Endothelial cell of umbilical vein (primary cell): ENCODE results near the gene MYO9B. TPM values are rescaled to one million over a fixed set of nuclear protein-coding genes. Genes with fewer than 3 reads are reported as not detected.

Source experiments
- BruUV-seq: library from RNA; stranded (reverse); fragments of 400-500 nt; replicated peaks from 2 replicates; lab custom pipeline; 2021; lab: Mats Ljungman, UMichigan
- CTCF ChIA-PET: fragments of 300-600, 350-600 bp; sonication (Branson Sonifier 250); formaldehyde crosslinking; loops from one replicate; lab custom pipeline; 2021; ENCODE audit warnings: antibody characterized with exemption, inconsistent platforms; lab: Charles Lee
- POLR2A ChIA-PET: fragments of 300-600, 350-600 bp; sonication (Branson Sonifier 250); formaldehyde crosslinking; loops from one replicate; lab custom pipeline; 2021; ENCODE audit warnings: antibody characterized with exemption, inconsistent platforms; lab: Charles Lee
- DNase-seq: peaks from one replicate; pipeline ENCODE4 v3.0.0-alpha.2; 2011; ENCODE audit warnings: low read depth, low spot score
- FAIRE-seq: peaks from 2 replicates; lab custom pipeline; 2011; peaks lifted over from hg19 to GRCh38; lab: Jason Lieb, UNC
- H2AFZ ChIP-seq: 2 replicates; pipeline ENCODE4 v1.6.0; 2012; ENCODE audit warnings: low read depth, low read length, control low read depth, inconsistent platforms
- H3K27ac ChIP-seq: 2 replicates; pipeline ENCODE4 v1.5.1; 2011; ENCODE audit warnings: low read depth, mild to moderate bottlenecking, control low read depth, low read length, moderate library complexity; ENCODE audit not compliant: insufficient read depth
- H3K27me3 ChIP-seq, 2 experiments: 2 replicates each; pipeline versions ENCODE4 v1.6.0 to v1.6.1; 2011; ENCODE audit warnings: low read length in 2 of 2, mixed read lengths in 1 of 2; ENCODE audit not compliant: control insufficient read depth in 2 of 2, insufficient read depth in 2 of 2
- H3K36me3 ChIP-seq, 2 experiments: 2 replicates in 1 of 2; 3 replicates in 1 of 2; pipeline ENCODE4 v1.5.1; 2011; ENCODE audit warnings: low read length in 2 of 2, mild to moderate bottlenecking in 1 of 2, moderate library complexity in 1 of 2; ENCODE audit not compliant: control insufficient read depth in 2 of 2, insufficient read depth in 2 of 2; ENCODE audit errors: extremely low read depth in 1 of 2
- H3K4me1 ChIP-seq: 3 replicates; pipeline ENCODE4 v1.5.1; 2011; ENCODE audit warnings: mild to moderate bottlenecking, low read length; ENCODE audit not compliant: control insufficient read depth, insufficient read depth; ENCODE audit errors: extremely low read depth
- H3K4me2 ChIP-seq: 2 replicates; pipeline ENCODE4 v1.6.1; 2011; ENCODE audit warnings: low read length, control low read depth, mixed read lengths; ENCODE audit not compliant: insufficient read depth
- H3K4me3 ChIP-seq, 3 experiments: fragments of 200-600 bp in 1 of 3; sonication (generic), shearing (Covaris generic) in 1 of 3; replicated peaks in 1 of 3; 2 replicates each; pipeline ENCODE4 v1.5.1; 2011 to 2016; ENCODE audit warnings: control low read depth in 3 of 3, low read length in 3 of 3, mild to moderate bottlenecking in 2 of 3, inconsistent platforms in 1 of 3, low read depth in 1 of 3, moderate library complexity in 1 of 3; ENCODE audit not compliant: insufficient read depth in 1 of 3
- H3K79me2 ChIP-seq: 2 replicates; pipeline ENCODE4 v1.6.0; 2012; ENCODE audit warnings: low read length, inconsistent platforms; ENCODE audit not compliant: control insufficient read depth, insufficient read depth
- H3K9ac ChIP-seq: replicated peaks from 2 replicates; pipeline ENCODE3; 2011; ENCODE audit warnings: low read length, control low read depth; ENCODE audit not compliant: insufficient read depth; ENCODE audit errors: extremely low read depth
- H3K9me1 ChIP-seq: replicated peaks from 3 replicates; pipeline ENCODE4 v1.6.0; 2011; ENCODE audit warnings: mild to moderate bottlenecking, low read length; ENCODE audit not compliant: control insufficient read depth, insufficient read depth; ENCODE audit errors: extremely low read depth
- H3K9me3 ChIP-seq: replicated peaks from 2 replicates; pipeline ENCODE4 v1.5.1; 2012; ENCODE audit warnings: low read length, inconsistent platforms; ENCODE audit not compliant: control insufficient read depth, insufficient read depth
- H4K20me1 ChIP-seq: replicated peaks from 2 replicates; pipeline ENCODE3; 2011; ENCODE audit warnings: mild to moderate bottlenecking, low read length; ENCODE audit not compliant: control insufficient read depth, insufficient read depth; ENCODE audit errors: extremely low read depth
- CTCF ChIP-seq, 2 donors: IDR thresholded peaks; 1 replicate in 1 of 2; 2 replicates in 1 of 2; pipeline ENCODE4 v1.5.1; 2011; ENCODE audit warnings: low read length in 2 of 2, mild to moderate bottlenecking in 2 of 2, moderate library complexity in 2 of 2, control low read depth in 1 of 2, inconsistent platforms in 1 of 2, low read depth in 1 of 2; ENCODE audit not compliant: insufficient read depth in 1 of 2; ENCODE audit errors: extremely low read depth in 1 of 2
- EZH2 ChIP-seq: IDR thresholded peaks from 2 replicates; pipeline ENCODE4 v1.6.1; 2012; ENCODE audit warnings: borderline replicate concordance, low read depth, mild to moderate bottlenecking, moderate library complexity, low read length, inconsistent platforms; ENCODE audit not compliant: severe bottlenecking
- FOS ChIP-seq: IDR thresholded peaks from 2 replicates; pipeline ENCODE4 v1.6.1; 2011; ENCODE audit warnings: mild to moderate bottlenecking, low read length, moderate library complexity, borderline replicate concordance; ENCODE audit not compliant: insufficient read depth
- GATA2 ChIP-seq: IDR thresholded peaks from 2 replicates; pipeline ENCODE4 v1.7.0; 2011; ENCODE audit warnings: low read depth, mild to moderate bottlenecking, moderate library complexity, mixed read lengths, low read length; ENCODE audit not compliant: insufficient read length, insufficient read depth
- JUN ChIP-seq: IDR thresholded peaks from 2 replicates; pipeline ENCODE4 v1.6.1; 2011; ENCODE audit warnings: borderline replicate concordance, low read depth; ENCODE audit not compliant: insufficient read length, insufficient read depth
- MAX ChIP-seq: IDR thresholded peaks from 2 replicates; pipeline ENCODE4 v1.6.1; 2011; ENCODE audit not compliant: insufficient read depth, insufficient read length
- MYC ChIP-seq: IDR thresholded peaks from one replicate; pipeline ENCODE4 v1.6.1; 2011; ENCODE audit warnings: mild to moderate bottlenecking, low read depth, low read length
- POLR2A ChIP-seq: IDR thresholded peaks from 2 replicates; pipeline ENCODE4 v1.6.1; 2012; ENCODE audit warnings: low read depth, mild to moderate bottlenecking, control low read depth, low read length
- POLR2AphosphoS5 ChIP-seq: IDR thresholded peaks from 2 replicates; pipeline ENCODE4 v1.6.1; 2012; ENCODE audit warnings: low read depth, mild to moderate bottlenecking, control low read depth, low read length, moderate library complexity; ENCODE audit not compliant: insufficient read depth
- dilution Hi-C: fragments of 300-500 bp; cut with MboI; formaldehyde crosslinking; loops from one replicate; pipeline ENCODE4 v1.15.0; 2019; ENCODE audit warnings: low sequenced_read_pairs; ENCODE audit not compliant: extremely low pct_ligation_motif_present
- intact Hi-C: fragments of 100-400 bp; cut with micrococcal nuclease; formaldehyde crosslinking; loops from one replicate; pipeline ENCODE4 v1.10.0; 2022
- polyA plus RNA-seq, 4 experiments: library from polyadenylated mRNA; depleted of rRNA in 3 of 4; stranded (reverse) in 3 of 4; unstranded in 1 of 4; fragments of >200 nt; gene quantifications; 2 replicates each; pipeline versions ENCODE4 v1.2.1 to v1.2.3, GENCODE V29; 2011 to 2012; ENCODE audit warnings: missing spikeins in 1 of 4
- total RNA-seq: library from RNA; stranded (reverse); gene quantifications from 2 replicates; pipeline ENCODE4 v1.2.3, GENCODE V29; 2021

Gene MYO9B
- total and polyA plus RNA-seq, 2 donors (not counting 3 experiments of a cell fraction or from before 2014, with no cell fraction given), result 64.4 to 119 TPM

DNA sequence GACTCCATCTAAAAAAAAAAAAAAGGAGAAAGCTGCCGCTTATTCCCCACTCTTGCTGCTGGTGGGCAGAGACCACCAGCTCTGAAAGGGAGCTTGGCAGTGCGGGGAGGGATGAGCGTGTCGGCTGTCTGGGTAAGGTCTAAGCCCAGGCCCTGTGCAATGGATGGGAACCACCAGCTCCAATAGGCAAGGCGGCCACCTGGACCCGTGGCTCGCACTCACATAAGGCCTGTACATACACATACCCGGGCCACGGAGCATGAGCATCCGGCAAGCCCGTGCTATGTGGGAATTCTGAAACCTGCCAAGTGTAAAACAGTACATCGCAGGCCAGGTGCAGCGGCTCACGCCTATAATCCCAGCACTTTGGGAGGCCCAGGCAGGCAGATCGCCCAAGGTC is 83.0 kb downstream of the MYO9B start:
- no peak overlapping the region for H3K4me3 ChIP-seq
- dilution Hi-C loops, result no loop called here
- no peaks in the 10 kb centered on the region for H4K20me1 ChIP-seq
- no peaks in the 10 kb centered on the region for H3K9me3 ChIP-seq
- BruUV-seq, result no TSS peak
- H3K27ac ChIP-seq, result no peak overlapping the region
- H3K4me2 ChIP-seq, result no peak overlapping the region
- ChIA-PET CTCF (interaction anchor here (1.0 kb wide), 1 partner anchor 77 kb away, joined by 3 read pairs; no protein-coding TSS in a partner anchor), POLR2A (no interaction called here)
- H3K79me2 ChIP-seq, result no peaks in the 10 kb centered on the region
- TF ChIP-seq POLR2A (no peak), POLR2AphosphoS5 (no peak), EZH2 (no peak), JUN (no peak), MYC (no peak), CTCF (IDR thresholded peaks at IDR 0.05; ENCODE audit: extremely low read depth in 1 of 2, insufficient read depth in 1 of 2, low read depth in 1 of 2, low read length in 2 of 2) (no peak), MAX (no peak), FOS (no peak), GATA2 (no peak)
- no peaks in the 10 kb centered on the region for H3K9me1 ChIP-seq
- no peaks in the 10 kb centered on the region for H3K27me3 ChIP-seq
- peaks cover 31 to 68% of the 10 kb centered on the region in 2 experiments for H3K36me3 ChIP-seq
- no peak overlapping the region for H3K9ac ChIP-seq
- H2AFZ ChIP-seq, result no peak overlapping the region
- no peaks in the 10 kb centered on the region for H3K4me1 ChIP-seq
- FAIRE-seq (no peak), DNase-seq (no peak)
- intact Hi-C loops, result loop anchor here (1.0 kb wide), 1 partner anchor 19 kb away; no protein-coding TSS in a partner anchor
